CD14-positive monocyte (primary cell): Measurements from ENCODE around the gene DTNA. TPM values are rescaled to one million over a fixed set of nuclear protein-coding genes. Genes with fewer than 3 reads are reported as not detected.

ENCODE experiments used
- DNase-seq, 3 donors: peaks; one replicate each; pipeline ENCODE4 v3.0.0-alpha.2; 2011 to 2022
- H2AFZ ChIP-seq: 2 replicates; pipeline ENCODE4 v1.6.0; 2012; ENCODE audit warnings: mild to moderate bottlenecking, low read depth, low read length, inconsistent platforms; ENCODE audit not compliant: insufficient read depth, poor library complexity, severe bottlenecking
- H3K27ac ChIP-seq, 2 donors: 1 replicate in 1 of 2; 2 replicates in 1 of 2; pipeline ENCODE4 v1.5.1; 2012 to 2013; ENCODE audit warnings: low read length in 2 of 2, control low read depth in 1 of 2, inconsistent platforms in 1 of 2, low read depth in 1 of 2, mild to moderate bottlenecking in 1 of 2
- H3K27me3 ChIP-seq, 2 donors: one replicate each; pipeline versions ENCODE4 v1.6.0 to v1.6.1; 2011 to 2013; ENCODE audit warnings: low read length in 2 of 2; ENCODE audit not compliant: control insufficient read depth in 2 of 2, insufficient read depth in 2 of 2
- H3K36me3 ChIP-seq, 2 donors: replicated peaks in 1 of 2; 1 replicate in 1 of 2; 2 replicates in 1 of 2; pipeline versions ENCODE4 v1.5.1 to v1.6.1; 2012 to 2013; ENCODE audit warnings: low read length in 2 of 2, control low read depth in 1 of 2, inconsistent platforms in 1 of 2, mild to moderate bottlenecking in 1 of 2; ENCODE audit not compliant: insufficient read depth in 2 of 2, control insufficient read depth in 1 of 2
- H3K4me1 ChIP-seq, 2 donors: 1 replicate in 1 of 2; 2 replicates in 1 of 2; pipeline versions ENCODE4 v1.5.1 to v1.6.1; 2012 to 2013; ENCODE audit warnings: low read length in 2 of 2, control low read depth in 1 of 2, inconsistent platforms in 1 of 2, mild to moderate bottlenecking in 1 of 2, moderate library complexity in 1 of 2; ENCODE audit not compliant: insufficient read depth in 2 of 2, control insufficient read depth in 1 of 2
- H3K4me2 ChIP-seq: replicated peaks from 2 replicates; pipeline ENCODE3; 2012; ENCODE audit warnings: low read length, moderate library complexity, mild to moderate bottlenecking; ENCODE audit not compliant: poor library complexity, severe bottlenecking; ENCODE audit errors: extremely low read depth
- H3K4me3 ChIP-seq, 3 experiments: fragments of 200-600 bp in 1 of 3; sonication (generic) in 1 of 3; replicated peaks in 1 of 3; 1 replicate in 2 of 3; 2 replicates in 1 of 3; pipeline ENCODE4 v1.5.1; 2011 to 2013; ENCODE audit warnings: low read length in 3 of 3, mild to moderate bottlenecking in 3 of 3, control low read depth in 2 of 3, low read depth in 2 of 3, inconsistent platforms in 1 of 3, moderate library complexity in 1 of 3
- H3K79me2 ChIP-seq: 2 replicates; pipeline ENCODE4 v1.6.0; 2012; ENCODE audit warnings: mild to moderate bottlenecking, control low read depth, inconsistent platforms, low read length, moderate library complexity; ENCODE audit not compliant: insufficient read depth
- H3K9ac ChIP-seq: 2 replicates; pipeline ENCODE4 v1.6.0; 2017; ENCODE audit warnings: low read length, mild to moderate bottlenecking; ENCODE audit not compliant: insufficient read depth, poor library complexity, severe bottlenecking
- H3K9me3 ChIP-seq, 2 donors: replicated peaks in 1 of 2; 1 replicate in 1 of 2; 2 replicates in 1 of 2; pipeline versions ENCODE4 v1.5.1 to v1.6.1; 2012 to 2013; ENCODE audit warnings: low read length in 2 of 2, control low read depth in 1 of 2; ENCODE audit not compliant: control insufficient read depth in 1 of 2, insufficient read depth in 1 of 2
- H4K20me1 ChIP-seq: 2 replicates; pipeline ENCODE4 v1.6.0; 2012; ENCODE audit warnings: mild to moderate bottlenecking, low read length, control low read depth, moderate library complexity; ENCODE audit not compliant: insufficient read depth
- H3K27ac Mint-ChIP-seq, 7 donors: one replicate each; pipeline ENCODE4 v1.8.0; 2020; ENCODE audit warnings: mild to moderate bottlenecking in 7 of 7, mixed read lengths in 7 of 7, moderate library complexity in 6 of 7, inconsistent platforms in 2 of 7
- H3K27me3 Mint-ChIP-seq, 3 donors: one replicate each; pipeline ENCODE4 v1.8.0; 2021 to 2022; ENCODE audit warnings: low read depth in 3 of 3, mild to moderate bottlenecking in 3 of 3, mixed read lengths in 3 of 3, moderate library complexity in 3 of 3, inconsistent platforms in 1 of 3
- H3K36me3 Mint-ChIP-seq, 2 donors: one replicate each; pipeline ENCODE4 v1.8.0; 2020; ENCODE audit warnings: mixed read lengths in 2 of 2, inconsistent platforms in 1 of 2, mild to moderate bottlenecking in 1 of 2
- H3K4me1 Mint-ChIP-seq: one replicate; pipeline ENCODE4 v1.8.0; 2020; ENCODE audit warnings: mild to moderate bottlenecking, mixed read lengths
- H3K4me3 Mint-ChIP-seq, 2 donors: one replicate each; pipeline ENCODE4 v1.8.0; 2020; ENCODE audit warnings: mild to moderate bottlenecking in 2 of 2, mixed read lengths in 2 of 2, moderate library complexity in 1 of 2
- H3K9me3 Mint-ChIP-seq, 7 donors: one replicate each; pipeline ENCODE4 v1.8.0; 2020 to 2022; ENCODE audit warnings: mixed read lengths in 7 of 7, mild to moderate bottlenecking in 6 of 7, moderate library complexity in 6 of 7, inconsistent platforms in 2 of 7
- CTCF ChIP-seq: fragments of 200-600 bp; IDR thresholded peaks from one replicate; pipeline ENCODE4 v1.8.0; 2022; ENCODE audit warnings: antibody characterized with exemption, mild to moderate bottlenecking
- WGBS: methylation state at CpG from one replicate; pipeline ENCODE4 v1.1.5; 2013; ENCODE audit warnings: missing lambda C conversion rate; ENCODE audit not compliant: insufficient coverage; 5-methylcytosine and 5-hydroxymethylcytosine counted together
- intact Hi-C, 2 donors: fragments of 100-400 bp; cut with micrococcal nuclease; formaldehyde crosslinking; loops; one replicate each; pipeline versions ENCODE4 v1.15.0 to v1.15.1; 2023
- polyA plus RNA-seq, 3 donors: library from polyadenylated mRNA; depleted of rRNA in 1 of 3; unstranded in 2 of 3; stranded (reverse) in 1 of 3; fragments of 300-500 nt in 2 of 3; fragments of >200 nt in 1 of 3; fragmentation: Illumina TruSeq in 2 of 3; gene quantifications; 1 replicate in 2 of 3; 2 replicates in 1 of 3; pipeline ENCODE4 v1.2.3, GENCODE V29; 2012 to 2021

DTNA gene
- polyA plus RNA-seq, 3 donors, result 0.53 to 2.3 (median 0.76) TPM

GRCh38 chr18:34928088-34928753, 218.1 kb downstream of the DTNA start:
- H4K20me1 ChIP-seq, result no peaks in the 10 kb centered on the region
- TF ChIP-seq CTCF, result no peak
- no peak for DNase-seq
- Mint-ChIP-seq H3K9me3 (peaks cover 0 to 6% (median 0%) of the 10 kb centered on the region in 7 donors), H3K36me3 (no peaks in the 10 kb centered on the region), H3K4me3 (no peak overlapping the region), H3K27me3 (peaks cover 0 to 1% (median 1%) of the 10 kb centered on the region in 3 donors), H3K4me1 (no peaks in the 10 kb centered on the region), H3K27ac (no peak overlapping the region)
- H3K27ac ChIP-seq, result no peak overlapping the region
- H3K27me3 ChIP-seq, result no peaks in the 10 kb centered on the region
- no peaks in the 10 kb centered on the region for H3K79me2 ChIP-seq
- no peaks in the 10 kb centered on the region for H3K4me1 ChIP-seq
- no peaks in the 10 kb centered on the region for H3K36me3 ChIP-seq
- H3K4me2 ChIP-seq, result no peak overlapping the region
- H3K4me3 ChIP-seq, result no peak overlapping the region
- H2AFZ ChIP-seq, result no peak overlapping the region
- intact Hi-C loops, result no loop called here
- H3K9ac ChIP-seq, result no peak overlapping the region
- WGBS, result 90% methylated on average over 2 of the region's 7 CpGs
- no peaks in the 10 kb centered on the region for H3K9me3 ChIP-seq

- Histone ChIP-seq H2AFZ (no peak overlapping the region), H4K20me1 (no peaks in the 10 kb centered on the region), H3K36me3 (no peaks in the 10 kb centered on the region), H3K4me1 (no peaks in the 10 kb centered on the region), H3K9me3 (no peaks in the 10 kb centered on the region), H3K9ac (no peak overlapping the region), H3K79me2 (no peaks in the 10 kb centered on the region), H3K27me3 (no peaks in the 10 kb centered on the region), H3K27ac (no peak overlapping the region), H3K4me2 (no peak overlapping the region), H3K4me3 (no peak overlapping the region)
- no peaks in the 10 kb centered on the region for H3K4me1 Mint-ChIP-seq
- no CpG with 5 or more reads among the region's 1 CpG for WGBS
- H3K9me3 Mint-ChIP-seq, result peaks cover 0 to 6% (median 0%) of the 10 kb centered on the region in 7 donors
- no peak for TF ChIP-seq CTCF
- no peak overlapping the region for H3K27ac Mint-ChIP-seq
- H3K4me3 Mint-ChIP-seq, result no peak overlapping the region
- intact Hi-C loops, result no loop called here
- no peaks in the 10 kb centered on the region for H3K36me3 Mint-ChIP-seq
- peaks cover under 1 to 1% (median 1%) of the 10 kb centered on the region in 3 donors for H3K27me3 Mint-ChIP-seq
- DNase-seq, result no peak
Observed at GRCh38 chr18:34928754-34929335, 218.7 kb downstream of the DTNA start.
